IMR-90 (cell line): ENCODE data around the gene EFNB2. TPM values are rescaled to one million over a fixed set of nuclear protein-coding genes. Genes with fewer than 3 reads are reported as not detected.

ENCODE experiments used
- ATAC-seq: fragments of 200-7000 bp; cut with Tn5 transposase; 2 replicates; pipeline ENCODE4 v1.9.1; 2020; ENCODE audit warnings: low read depth, mild to moderate bottlenecking, moderate library complexity
- BruUV-seq: library from RNA; stranded (reverse); fragments of 400-500 nt; replicated peaks from 2 replicates; lab custom pipeline; 2021; lab: Mats Ljungman, UMichigan
- CTCF ChIA-PET: fragments of 300-600 bp; formaldehyde crosslinking; extraction: SDS; loops from one replicate; lab custom pipeline; 2021; ENCODE audit warnings: antibody characterized with exemption; lab: Yijun Ruan, JAX
- POLR2A ChIA-PET: fragments of 300-600 bp; sonication (Branson Sonifier 250); formaldehyde crosslinking; loops from one replicate; lab custom pipeline; 2022; ENCODE audit warnings: antibody characterized with exemption; ENCODE audit not compliant: unreplicated experiment; lab: Charles Lee
- DNase-seq: peaks from one replicate; pipeline ENCODE4 v3.0.0; 2013
- H2AFZ ChIP-seq: replicated peaks from 2 replicates; pipeline ENCODE3; 2013; ENCODE audit warnings: low read length, mild to moderate bottlenecking; ENCODE audit not compliant: poor library complexity
- H2AK5ac ChIP-seq: 2 replicates; pipeline ENCODE4 v1.6.1; 2013; ENCODE audit warnings: low read depth, low read length, inconsistent platforms
- H2AK9ac ChIP-seq: replicated peaks from 2 replicates; pipeline ENCODE3; 2013; ENCODE audit warnings: mild to moderate bottlenecking, low read depth, low read length, moderate library complexity; ENCODE audit not compliant: poor library complexity
- H2BK120ac ChIP-seq: 2 replicates; pipeline ENCODE4 v1.6.1; 2013; ENCODE audit warnings: low read depth, low read length, inconsistent platforms
- H2BK15ac ChIP-seq: 3 replicates; pipeline ENCODE4 v1.6.1; 2013; ENCODE audit warnings: low read depth, low read length, inconsistent platforms
- H2BK20ac ChIP-seq: 2 replicates; pipeline ENCODE4 v1.6.1; 2013; ENCODE audit warnings: low read depth, mild to moderate bottlenecking, inconsistent platforms, low read length, moderate library complexity
- H2BK5ac ChIP-seq: 2 replicates; pipeline ENCODE4 v1.6.1; 2013; ENCODE audit warnings: mild to moderate bottlenecking, low read depth, low read length, inconsistent platforms; ENCODE audit not compliant: poor library complexity, severe bottlenecking
- H3K14ac ChIP-seq: replicated peaks from 2 replicates; pipeline ENCODE4 v1.6.1; 2013; ENCODE audit warnings: low read depth, low read length, inconsistent platforms
- H3K18ac ChIP-seq: 2 replicates; pipeline ENCODE4 v1.6.1; 2013; ENCODE audit warnings: low read depth, low read length, control low read depth
- H3K23ac ChIP-seq: 2 replicates; pipeline ENCODE4 v1.6.1; 2013; ENCODE audit warnings: low read depth, low read length, inconsistent platforms
- H3K27ac ChIP-seq: 2 replicates; pipeline ENCODE4 v1.5.1; 2013; ENCODE audit warnings: mild to moderate bottlenecking, control low read depth, low read length; ENCODE audit not compliant: insufficient read depth
- H3K27me3 ChIP-seq: 2 replicates; pipeline ENCODE4 v1.6.1; 2013; ENCODE audit warnings: low read length; ENCODE audit not compliant: control insufficient read depth, insufficient read depth
- H3K36me3 ChIP-seq: 2 replicates; pipeline ENCODE4 v1.6.1; 2013; ENCODE audit warnings: low read length, mixed read lengths; ENCODE audit not compliant: control insufficient read depth, insufficient read depth
- H3K4ac ChIP-seq: 2 replicates; pipeline ENCODE4 v1.6.1; 2013; ENCODE audit warnings: low read depth, low read length, inconsistent platforms
- H3K4me1 ChIP-seq: 2 replicates; pipeline ENCODE4 v1.6.1; 2013; ENCODE audit warnings: low read length, mixed read lengths; ENCODE audit not compliant: control insufficient read depth, insufficient read depth
- H3K4me2 ChIP-seq: 2 replicates; pipeline ENCODE4 v1.6.1; 2013; ENCODE audit warnings: low read depth, mild to moderate bottlenecking, control low read depth, low read length, moderate library complexity
- H3K4me3 ChIP-seq: 2 replicates; pipeline ENCODE4 v1.5.1; 2013; ENCODE audit warnings: low read depth, mild to moderate bottlenecking, control low read depth, low read length, moderate library complexity; ENCODE audit not compliant: insufficient read depth
- H3K56ac ChIP-seq: 2 replicates; pipeline ENCODE4 v1.6.1; 2013; ENCODE audit warnings: low read length, inconsistent platforms; ENCODE audit not compliant: insufficient read depth; ENCODE audit errors: extremely low read depth
- H3K79me1 ChIP-seq, 2 experiments: 2 replicates each; pipeline ENCODE4 v1.6.1; 2013; ENCODE audit warnings: low read length in 2 of 2, inconsistent platforms in 1 of 2, low read depth in 1 of 2
- H3K9ac ChIP-seq: 2 replicates; pipeline ENCODE4 v1.6.1; 2013; ENCODE audit warnings: low read depth, low read length, control low read depth
- H3K9me1 ChIP-seq: 2 replicates; pipeline ENCODE4 v1.6.1; 2013; ENCODE audit warnings: low read length, inconsistent platforms; ENCODE audit not compliant: insufficient read depth
- H3K9me3 ChIP-seq: 2 replicates; pipeline ENCODE4 v1.6.1; 2013; ENCODE audit warnings: low read length; ENCODE audit not compliant: control insufficient read depth, insufficient read depth
- H4K20me1 ChIP-seq: 2 replicates; pipeline ENCODE4 v1.6.1; 2013; ENCODE audit warnings: low read length, inconsistent platforms; ENCODE audit not compliant: insufficient read depth
- H4K5ac ChIP-seq: 2 replicates; pipeline ENCODE4 v1.6.1; 2013; ENCODE audit warnings: mild to moderate bottlenecking, low read depth, low read length, control low read depth
- H4K8ac ChIP-seq, 2 experiments: 2 replicates each; pipeline ENCODE4 v1.6.1; 2013; ENCODE audit warnings: low read depth in 2 of 2, low read length in 2 of 2, control low read depth in 1 of 2, inconsistent platforms in 1 of 2
- H4K91ac ChIP-seq: 2 replicates; pipeline ENCODE4 v1.6.1; 2013; ENCODE audit warnings: low read depth, low read length, inconsistent platforms; ENCODE audit not compliant: insufficient read depth
- BHLHE40 ChIP-seq: fragments of 150-350 bp; IDR thresholded peaks from 2 replicates; pipeline ENCODE4 v1.6.1; 2016; ENCODE audit warnings: mild to moderate bottlenecking, low read depth, low read length
- CEBPB ChIP-seq: IDR thresholded peaks from 2 replicates; pipeline ENCODE4 v1.6.1; 2012; ENCODE audit warnings: low read depth, low read length, improper control_type of control experiment
- CHD1 ChIP-seq: IDR thresholded peaks from 2 replicates; pipeline ENCODE4 v1.6.1; 2012; ENCODE audit warnings: low read depth, low read length, improper control_type of control experiment
- CTCF ChIP-seq: conservative IDR thresholded peaks from 2 replicates; pipeline ENCODE4 v1.5.1; 2012; ENCODE audit warnings: mild to moderate bottlenecking, low read depth, low read length, improper control_type of control experiment
- ELK1 ChIP-seq: fragments of 150-350 bp; IDR thresholded peaks from 2 replicates; pipeline ENCODE4 v1.6.1; 2016; ENCODE audit warnings: low read depth, mild to moderate bottlenecking, low read length, moderate library complexity, borderline replicate concordance
- FOS ChIP-seq: fragments of 150-350 bp; IDR thresholded peaks from 2 replicates; pipeline ENCODE4 v1.6.1; 2016; ENCODE audit warnings: low read depth, low read length
- MAFK ChIP-seq: IDR thresholded peaks from 2 replicates; pipeline ENCODE4 v1.6.1; 2012; ENCODE audit warnings: low read depth, low read length, improper control_type of control experiment
- MAZ ChIP-seq: IDR thresholded peaks from 2 replicates; pipeline ENCODE4 v1.6.1; 2012; ENCODE audit warnings: low read depth, mild to moderate bottlenecking, low read length, improper control_type of control experiment, moderate library complexity, borderline replicate concordance
- MXI1 ChIP-seq: IDR thresholded peaks from 2 replicates; pipeline ENCODE4 v1.6.1; 2012; ENCODE audit warnings: low read depth, mild to moderate bottlenecking, low read length, moderate library complexity, borderline replicate concordance
- NFE2L2 ChIP-seq: fragments of 150-350 bp; IDR thresholded peaks from 2 replicates; pipeline ENCODE4 v1.6.1; 2016; ENCODE audit warnings: low read depth, mild to moderate bottlenecking, low read length
- POLR2A ChIP-seq: IDR thresholded peaks from 2 replicates; pipeline ENCODE4 v1.6.1; 2012; ENCODE audit warnings: mild to moderate bottlenecking, low read depth, low read length
- RAD21 ChIP-seq: IDR thresholded peaks from 2 replicates; pipeline ENCODE4 v1.6.1; 2012; ENCODE audit warnings: low read length, improper control_type of control experiment
- RCOR1 ChIP-seq: IDR thresholded peaks from 2 replicates; pipeline ENCODE4 v1.6.1; 2012; ENCODE audit warnings: mild to moderate bottlenecking, low read length, improper control_type of control experiment; ENCODE audit not compliant: insufficient replicate concordance
- RFX5 ChIP-seq: IDR thresholded peaks from 2 replicates; pipeline ENCODE4 v1.8.0; 2012; ENCODE audit warnings: low read depth, mild to moderate bottlenecking, low read length, moderate library complexity
- SMC3 ChIP-seq: fragments of 150-350 bp; IDR thresholded peaks from 2 replicates; pipeline ENCODE4 v1.6.1; 2016; ENCODE audit warnings: low read depth, mild to moderate bottlenecking, antibody characterized with exemption, low read length, moderate library complexity
- USF2 ChIP-seq: fragments of 150-350 bp; IDR thresholded peaks from 2 replicates; pipeline ENCODE4 v1.6.1; 2017; ENCODE audit warnings: mild to moderate bottlenecking, antibody characterized with exemption, low read length, low read depth
- WGBS, 2 experiments: methylation state at CpG; one replicate each; pipeline versions ENCODE4 v1.1.5 to v1.1.7; 2013; ENCODE audit warnings: missing lambda C conversion rate in 2 of 2; ENCODE audit not compliant: insufficient read length in 1 of 2; ENCODE audit errors: extremely low coverage in 2 of 2; 5-methylcytosine and 5-hydroxymethylcytosine counted together
- dilution Hi-C: fragments of 300-500 bp; cut with HindIII; formaldehyde crosslinking; loops from one replicate; pipeline ENCODE4 v1.14.3; 2018; ENCODE audit warnings: low sequenced_read_pairs; ENCODE audit not compliant: unreplicated experiment
- in situ Hi-C: fragments of 300-500 bp; cut with MboI; formaldehyde crosslinking; loops from 3 replicates; pipeline ENCODE4 v1.14.3; 2019; ENCODE audit warnings: low sequenced_read_pairs, inconsistent platforms, mixed read lengths
- intact Hi-C: fragments of 100-400 bp; cut with micrococcal nuclease; formaldehyde crosslinking; loops from 2 replicates; pipeline ENCODE4 v1.10.0; 2022
- polyA plus RNA-seq, 3 experiments: library from polyadenylated mRNA; depleted of rRNA; stranded (reverse); fragments of >200 nt; gene quantifications; 2 replicates each; pipeline ENCODE4 v1.2.3, GENCODE V29; 2012; ENCODE audit warnings: low replicate concordance in 1 of 3
- total RNA-seq: library from RNA; depleted of rRNA; stranded (reverse); fragments of >200 nt; gene quantifications from 2 replicates; pipeline ENCODE4 v1.2.3, GENCODE V29; 2012

Gene EFNB2
- total and polyA plus RNA-seq, 2 of the 4 experiments (the other 2 are of a cell fraction): 5.4 to 6.0 TPM

GRCh38 chr13:106498158-106498557, 37.3 kb downstream of the EFNB2 start:
- no peaks in the 10 kb centered on the region for H3K9me1 ChIP-seq
- no peak overlapping the region for H4K91ac ChIP-seq
- no peak overlapping the region; the same call in 1 of the 2 replicates for H3K4me2 ChIP-seq
- DNase-seq: no peak
- H2BK15ac ChIP-seq: no peak overlapping the region
- H3K27me3 ChIP-seq: no peaks in the 10 kb centered on the region
- WGBS, 2 experiments: no CpG with 5 or more reads among the region's 3 CpGs
- no peak overlapping the region for H3K14ac ChIP-seq
- ATAC-seq: no peak
- H3K18ac ChIP-seq: no peak overlapping the region
- BruUV-seq: no TSS peak
- dilution Hi-C loops (no loop called here), in situ Hi-C loops (no loop called here), intact Hi-C loops (no loop called here)
- H4K8ac ChIP-seq: no peak overlapping the region
- ChIA-PET POLR2A (no interaction called here), CTCF (no interaction called here)
- H3K9ac ChIP-seq: no peak overlapping the region
- no peak overlapping the region for H3K4me3 ChIP-seq
- H2BK5ac ChIP-seq: no peak overlapping the region
- no peaks in the 10 kb centered on the region for H3K9me3 ChIP-seq
- no peak overlapping the region for H3K23ac ChIP-seq
- H3K4me1 ChIP-seq: no peaks in the 10 kb centered on the region
- H4K20me1 ChIP-seq: no peaks in the 10 kb centered on the region
- peaks cover under 1% of the 10 kb centered on the region; the same call in 1 of the 2 replicates for H3K36me3 ChIP-seq
- H2BK120ac ChIP-seq: no peak overlapping the region
- no peak for TF ChIP-seq RFX5
- TF ChIP-seq USF2: no peak
- TF ChIP-seq MXI1: no peak
- TF ChIP-seq MAFK: no peak
- no peak for TF ChIP-seq CEBPB
- TF ChIP-seq SMC3: no peak
- TF ChIP-seq FOS: no peak
- TF ChIP-seq BHLHE40: no peak
- no peak for TF ChIP-seq ELK1
- TF ChIP-seq RCOR1: no peak
- TF ChIP-seq POLR2A: no peak
- no peak for TF ChIP-seq NFE2L2
- TF ChIP-seq CTCF: no peak
- TF ChIP-seq RAD21: no peak
- no peak for TF ChIP-seq MAZ
- no peak for TF ChIP-seq CHD1
- H2BK20ac ChIP-seq: no peak overlapping the region
- no peak overlapping the region for H4K5ac ChIP-seq
- no peak overlapping the region for H2AK5ac ChIP-seq
- H3K79me1 ChIP-seq: peaks cover 3 to 15% of the 10 kb centered on the region in 2 experiments
- H2AFZ ChIP-seq: no peak overlapping the region
- H2AK9ac ChIP-seq: no peak overlapping the region
- no peak overlapping the region for H3K4ac ChIP-seq
- no peak overlapping the region for H3K56ac ChIP-seq
- H3K27ac ChIP-seq: no peak overlapping the region
